Left lobe of liver (tissue), 1 donor: Measurements from ENCODE around the gene ZNF618. TPM values are rescaled to one million over a fixed set of nuclear protein-coding genes. Genes with fewer than 3 reads are reported as not detected.

Experiments
- total RNA-seq: library from RNA; stranded (reverse); gene quantifications from one replicate; pipeline ENCODE4 v1.2.1, GENCODE V29; 2021
- donor health status: DM: no; HTN: yes; CAD: no.

The ZNF618 gene
- total RNA-seq, 1 donor from 2014 or later, result 5.7 TPM

Other genes starting within 250 kb of the ZNF618 start
- 6,364 TPM for gene AMBP, start 202.0 kb downstream of the ZNF618 start, total RNA-seq
- 18.5 TPM for gene KIF12, start 223.0 kb downstream of the ZNF618 start, total RNA-seq